ENCODE data around the gene IKZF1.
A peak's percentile ranks its signal among the peaks of the same experiment; 100 is the strongest.

IKZF1 gene

GRCh38 chr7:50317221-50317678 is 12.7 kb downstream of the IKZF1 start:
- Histone ChIP-seq H3K4me1 (ENCODE audit: low read length) (peaks cover 99% of the 10 kb centered on the region), H3K36me3 (replicated peaks; ENCODE audit: low read depth, low read length) (peaks cover 43% of the 10 kb centered on the region), H3K4me2 (ENCODE audit: low read length) (peak overlapping the region; percentile 98), H3K79me2 (ENCODE audit: low read length) (peaks cover 100% of the 10 kb centered on the region), H3K9ac (ENCODE audit: low read length) (peak overlapping the region; percentile 82), H3K27ac (ENCODE audit: low read length) (peak overlapping the region; percentile 96), H4K20me1 (ENCODE audit: insufficient read depth, low read length) (peaks cover 57% of the 10 kb centered on the region), H2AFZ (ENCODE audit: low read depth, low read length) (no peak overlapping the region), H3K9me3 (ENCODE audit: insufficient read depth, low read length) (no peaks in the 10 kb centered on the region), H3K4me3 (ENCODE audit: low read length) (peak overlapping the region; percentile 88), H3K27me3 (ENCODE audit: low read depth, low read length) (no peaks in the 10 kb centered on the region)
- TF ChIP-seq, protein P1, sequence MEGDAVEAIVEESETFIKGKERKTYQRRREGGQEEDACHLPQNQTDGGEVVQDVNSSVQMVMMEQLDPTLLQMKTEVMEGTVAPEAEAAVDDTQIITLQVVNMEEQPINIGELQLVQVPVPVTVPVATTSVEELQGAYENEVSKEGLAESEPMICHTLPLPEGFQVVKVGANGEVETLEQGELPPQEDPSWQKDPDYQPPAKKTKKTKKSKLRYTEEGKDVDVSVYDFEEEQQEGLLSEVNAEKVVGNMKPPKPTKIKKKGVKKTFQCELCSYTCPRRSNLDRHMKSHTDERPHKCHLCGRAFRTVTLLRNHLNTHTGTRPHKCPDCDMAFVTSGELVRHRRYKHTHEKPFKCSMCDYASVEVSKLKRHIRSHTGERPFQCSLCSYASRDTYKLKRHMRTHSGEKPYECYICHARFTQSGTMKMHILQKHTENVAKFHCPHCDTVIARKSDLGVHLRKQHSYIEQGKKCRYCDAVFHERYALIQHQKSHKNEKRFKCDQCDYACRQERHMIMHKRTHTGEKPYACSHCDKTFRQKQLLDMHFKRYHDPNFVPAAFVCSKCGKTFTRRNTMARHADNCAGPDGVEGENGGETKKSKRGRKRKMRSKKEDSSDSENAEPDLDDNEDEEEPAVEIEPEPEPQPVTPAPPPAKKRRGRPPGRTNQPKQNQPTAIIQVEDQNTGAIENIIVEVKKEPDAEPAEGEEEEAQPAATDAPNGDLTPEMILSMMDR (IDR thresholded peaks at IDR 0.05; ENCODE audit: low read depth, low read length), result 0 out of 2 replicates have a peak, but pooled peaks have one; percentile 17
- no peak for TF ChIP-seq EZH2phosphoT487 (IDR thresholded peaks at IDR 0.05; ENCODE audit: low read depth)

DNA sequence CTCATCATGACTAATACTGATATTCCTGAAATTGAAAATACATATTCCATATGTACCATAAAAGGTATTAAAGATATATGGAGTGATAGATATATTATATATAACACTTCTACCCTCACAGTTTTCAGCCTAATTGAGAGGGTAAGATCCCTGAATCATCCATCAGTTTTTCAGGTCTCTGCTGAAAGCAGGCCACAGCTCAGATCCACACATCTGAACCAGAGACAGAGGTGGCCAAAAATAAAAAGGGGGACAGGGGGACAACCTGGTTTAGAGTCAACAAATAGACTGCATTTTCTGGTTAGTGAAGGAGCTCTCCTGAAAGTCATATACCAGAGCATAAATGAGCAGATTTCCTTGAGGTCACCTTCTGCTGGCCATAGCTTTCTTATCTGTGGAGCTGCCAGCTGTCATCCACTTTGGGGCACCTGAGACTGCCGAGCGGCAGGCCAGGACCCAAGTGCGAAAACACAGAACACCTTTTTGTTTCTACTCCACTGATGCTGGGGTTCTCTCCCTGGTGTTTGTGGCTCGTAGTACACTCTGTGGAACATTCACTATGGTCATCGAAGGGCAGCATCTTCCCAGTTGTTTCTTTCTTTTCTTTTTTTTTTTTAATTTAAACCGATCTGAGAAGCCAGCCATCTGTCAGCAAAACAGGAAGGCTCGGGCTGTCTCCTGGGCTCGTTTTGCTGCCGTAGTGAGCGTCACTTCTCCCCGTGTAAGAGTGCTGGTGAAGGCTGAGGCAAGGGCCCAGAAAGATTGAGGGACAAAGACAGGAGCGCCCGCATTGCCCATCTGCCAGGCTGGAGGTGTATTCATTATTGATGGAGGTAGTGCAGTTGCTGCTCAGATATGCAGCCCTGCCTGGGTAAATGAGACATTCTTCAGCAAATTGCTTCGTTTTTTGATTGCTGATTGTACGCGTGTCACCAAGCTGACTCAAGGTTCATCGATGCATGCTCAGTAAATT is 13.5 kb downstream of the IKZF1 start:
- peak overlapping the region; percentile 88 for H3K4me3 ChIP-seq (ENCODE audit: low read length)

DNA sequence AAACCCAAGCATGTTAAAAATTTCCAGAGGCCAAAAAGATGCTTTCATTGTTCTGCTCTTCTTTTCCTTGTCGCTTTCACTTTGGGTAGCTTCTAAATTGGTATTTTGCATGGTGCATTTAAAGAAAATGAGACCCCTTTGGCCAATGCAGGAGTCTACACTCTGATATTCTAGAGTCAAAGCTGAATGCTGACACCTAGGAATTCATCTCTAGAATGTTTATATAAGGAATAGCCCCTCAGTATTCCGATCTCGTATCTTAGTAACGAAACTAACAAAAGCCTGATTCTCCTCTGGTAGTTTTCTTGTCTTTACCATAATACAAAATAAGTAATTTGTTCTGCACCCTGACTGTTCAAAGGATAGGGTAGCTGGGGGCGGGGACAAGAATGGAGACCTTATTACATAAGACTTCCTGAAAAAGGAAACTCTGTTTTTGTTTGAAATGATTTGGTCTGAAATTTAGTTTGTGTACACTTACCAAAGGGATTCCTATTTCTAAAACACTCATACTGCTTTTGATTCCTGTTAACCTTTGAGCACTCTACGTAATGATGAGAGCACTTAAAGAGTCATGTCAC is 17.1 kb downstream of the IKZF1 start:
- Histone ChIP-seq H3K4me3 (ENCODE audit: low read length) (peak overlapping the region; percentile 38), H4K20me1 (ENCODE audit: insufficient read depth, low read length) (peaks cover 49% of the 10 kb centered on the region), H3K9ac (ENCODE audit: low read length) (peak overlapping the region; percentile 44), H3K4me2 (ENCODE audit: low read length) (peak overlapping the region; percentile 67), H2AFZ (ENCODE audit: low read depth, low read length) (no peak overlapping the region), H3K79me2 (ENCODE audit: low read length) (peaks cover 100% of the 10 kb centered on the region), H3K4me1 (ENCODE audit: low read length) (peaks cover 100% of the 10 kb centered on the region), H3K9me3 (ENCODE audit: insufficient read depth, low read length) (no peaks in the 10 kb centered on the region), H3K27me3 (ENCODE audit: low read depth, low read length) (no peaks in the 10 kb centered on the region), H3K27ac (ENCODE audit: low read length) (peak overlapping the region; percentile 71), H3K36me3 (replicated peaks; ENCODE audit: low read depth, low read length) (peaks cover 58% of the 10 kb centered on the region)
- TF ChIP-seq, protein P1 (IDR thresholded peaks at IDR 0.05; ENCODE audit: low read depth, low read length), result no peak
- no peak for TF ChIP-seq EZH2phosphoT487 (IDR thresholded peaks at IDR 0.05; ENCODE audit: low read depth)

More for the DNA sequence above, 13.5 kb downstream of the IKZF1 start:
- H4K20me1 ChIP-seq (ENCODE audit: insufficient read depth, low read length), result peaks cover 61% of the 10 kb centered on the region
- H3K9ac ChIP-seq (ENCODE audit: low read length), result peak overlapping the region; percentile 65
- peaks cover 99% of the 10 kb centered on the region for H3K4me1 ChIP-seq (ENCODE audit: low read length)
- H3K36me3 ChIP-seq (replicated peaks; ENCODE audit: low read depth, low read length), result peaks cover 48% of the 10 kb centered on the region
- H2AFZ ChIP-seq (ENCODE audit: low read depth, low read length), result no peak overlapping the region
- H3K79me2 ChIP-seq (ENCODE audit: low read length), result peaks cover 100% of the 10 kb centered on the region
- no peaks in the 10 kb centered on the region for H3K27me3 ChIP-seq (ENCODE audit: low read depth, low read length)
- no peak for TF ChIP-seq EZH2phosphoT487 (IDR thresholded peaks at IDR 0.05; ENCODE audit: low read depth)
- TF ChIP-seq, protein P1 (IDR thresholded peaks at IDR 0.05; ENCODE audit: low read depth, low read length), result no peak
- H3K27ac ChIP-seq (ENCODE audit: low read length), result peak overlapping the region; percentile 96
- peak overlapping the region; percentile 98 for H3K4me2 ChIP-seq (ENCODE audit: low read length)
- no peaks in the 10 kb centered on the region for H3K9me3 ChIP-seq (ENCODE audit: insufficient read depth, low read length)

DNA sequence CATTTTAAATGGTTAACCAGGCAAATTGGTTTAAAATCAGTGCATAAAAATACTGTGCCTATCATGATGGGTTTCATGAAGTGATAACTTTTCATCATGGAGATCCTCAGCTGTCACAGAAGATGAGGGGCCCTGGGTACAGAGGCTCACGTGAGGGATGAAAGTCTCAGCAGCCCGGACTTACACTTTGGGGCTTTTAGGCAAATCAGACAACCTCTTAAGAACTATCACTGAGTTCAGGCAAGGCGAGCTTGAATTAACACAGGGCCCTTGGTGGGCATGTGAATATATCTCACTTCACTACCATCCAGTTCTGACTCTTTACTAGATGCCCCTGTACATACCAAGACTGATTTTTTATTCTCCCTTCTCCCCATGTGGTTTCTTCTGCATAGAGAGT is 19.6 kb downstream of the IKZF1 start:
- no peak overlapping the region for H3K4me3 ChIP-seq (ENCODE audit: low read length)
- peak overlapping the region; percentile 67 for H3K4me2 ChIP-seq (ENCODE audit: low read length)
- H3K79me2 ChIP-seq (ENCODE audit: low read length), result peaks cover 99% of the 10 kb centered on the region
- H3K9me3 ChIP-seq (ENCODE audit: insufficient read depth, low read length), result no peaks in the 10 kb centered on the region
- TF ChIP-seq, protein P1 (IDR thresholded peaks at IDR 0.05; ENCODE audit: low read depth, low read length), result no peak
- no peak for TF ChIP-seq EZH2phosphoT487 (IDR thresholded peaks at IDR 0.05; ENCODE audit: low read depth)
- H3K4me1 ChIP-seq (ENCODE audit: low read length), result peaks cover 100% of the 10 kb centered on the region
- peaks cover 41% of the 10 kb centered on the region for H4K20me1 ChIP-seq (ENCODE audit: insufficient read depth, low read length)
- no peak overlapping the region for H2AFZ ChIP-seq (ENCODE audit: low read depth, low read length)
- H3K27ac ChIP-seq (ENCODE audit: low read length), result peak overlapping the region; percentile 71
- H3K27me3 ChIP-seq (ENCODE audit: low read depth, low read length), result no peaks in the 10 kb centered on the region
- 0 out of 2 replicates have a peak overlapping the region, but pooled peaks have one; percentile 1 for H3K9ac ChIP-seq (ENCODE audit: low read length)
- H3K36me3 ChIP-seq (replicated peaks; ENCODE audit: low read depth, low read length), result peaks cover 65% of the 10 kb centered on the region

Data from OCI-LY3 (cell line).